GM21717 (cell line): ENCODE measurements around the gene SLC6A8.

Experiments
- ATAC-seq: cut with Tn5 transposase; IDR thresholded peaks from one replicate; pipeline ENCODE4 v1.9.1; 2021; ENCODE audit warnings: mild to moderate bottlenecking, moderate library complexity; ENCODE audit not compliant: unreplicated experiment

Gene SLC6A8

DNA sequence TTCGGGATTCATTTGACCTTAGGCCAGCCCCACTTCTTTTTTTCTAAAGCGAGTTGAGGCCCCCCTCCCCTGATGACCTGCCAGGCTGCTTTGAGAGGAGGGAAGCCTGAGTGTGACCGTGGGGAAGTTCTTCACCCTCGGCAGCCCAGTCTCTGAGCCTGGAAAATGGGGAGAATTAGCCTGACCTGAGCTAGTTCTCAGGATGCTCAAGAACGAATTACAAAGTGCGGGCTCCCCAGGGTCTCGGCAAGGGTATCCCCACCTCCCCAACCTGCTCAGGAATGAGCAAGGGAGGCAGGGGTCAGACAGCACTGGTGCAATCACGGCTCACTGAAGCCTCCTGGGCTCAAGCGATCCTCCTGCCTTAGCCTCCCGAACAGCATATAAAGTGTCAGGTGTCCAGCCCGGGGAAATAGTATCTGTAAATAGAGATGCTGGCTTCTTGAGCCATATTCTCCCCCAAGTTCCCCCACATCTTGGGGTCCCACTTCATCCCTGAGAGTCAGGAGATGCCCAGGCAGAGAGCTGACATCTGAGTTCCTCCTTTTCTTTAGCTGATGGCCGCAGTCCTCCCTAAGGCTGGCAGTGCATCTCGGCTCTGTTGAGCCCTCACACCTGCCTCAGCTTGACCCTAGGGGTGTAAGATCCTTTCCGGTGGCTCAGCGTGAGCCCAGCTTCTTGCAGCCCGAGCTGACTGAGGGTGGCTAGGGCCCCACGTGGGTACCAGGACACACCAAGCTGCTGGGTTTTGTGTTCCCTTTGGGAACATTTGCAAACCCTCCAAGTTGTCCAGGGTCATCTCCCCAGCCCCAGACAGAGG, 39.2 kb upstream of the SLC6A8 start:
- no peak for ATAC-seq

- ATAC-seq = no peak
Observed at GRCh38 chrX:153649178-153649914, 38.4 kb upstream of the SLC6A8 start.

DNA sequence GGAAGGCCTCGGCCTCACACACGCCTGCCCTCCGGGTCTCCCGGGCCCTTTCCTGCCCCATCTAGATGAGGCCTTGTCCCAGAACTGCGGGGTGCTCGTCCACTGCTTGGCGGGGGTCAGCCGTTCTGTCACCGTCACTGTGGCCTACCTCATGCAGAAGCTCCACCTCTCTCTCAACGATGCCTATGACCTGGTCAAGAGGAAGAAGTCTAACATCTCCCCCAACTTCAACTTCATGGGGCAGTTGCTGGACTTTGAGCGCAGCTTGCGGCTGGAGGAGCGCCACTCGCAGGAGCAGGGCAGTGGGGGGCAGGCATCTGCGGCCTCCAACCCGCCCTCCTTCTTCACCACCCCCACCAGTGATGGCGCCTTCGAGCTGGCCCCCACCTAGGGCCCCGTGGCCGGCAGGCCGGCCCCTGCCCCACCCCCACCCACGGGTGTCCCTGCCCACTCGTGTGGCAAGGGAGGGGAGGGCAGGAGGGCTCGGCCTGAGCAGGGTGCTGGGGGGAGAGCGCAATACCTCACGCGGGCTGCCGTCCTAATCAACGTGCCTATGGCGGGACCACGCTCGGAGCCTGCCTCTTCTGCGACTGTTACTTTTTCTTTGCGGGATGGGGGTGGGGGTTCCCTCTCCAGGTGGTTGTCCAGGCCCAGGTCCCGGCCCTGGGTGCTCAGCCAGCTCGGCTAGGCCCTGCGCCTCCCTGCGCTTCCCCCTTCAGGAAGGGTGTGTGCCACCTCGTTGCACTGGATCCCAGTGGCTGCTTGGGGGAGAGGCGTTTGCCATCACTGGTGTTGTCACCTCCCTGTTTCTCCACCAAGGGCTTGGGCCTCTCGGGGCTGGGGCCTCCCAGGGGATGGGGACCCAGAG, 37.6 kb upstream of the SLC6A8 start:
- no peak for ATAC-seq

- ATAC-seq = no peak
Observed at GRCh38 chrX:153650959-153651358, 36.8 kb upstream of the SLC6A8 start.

DNA sequence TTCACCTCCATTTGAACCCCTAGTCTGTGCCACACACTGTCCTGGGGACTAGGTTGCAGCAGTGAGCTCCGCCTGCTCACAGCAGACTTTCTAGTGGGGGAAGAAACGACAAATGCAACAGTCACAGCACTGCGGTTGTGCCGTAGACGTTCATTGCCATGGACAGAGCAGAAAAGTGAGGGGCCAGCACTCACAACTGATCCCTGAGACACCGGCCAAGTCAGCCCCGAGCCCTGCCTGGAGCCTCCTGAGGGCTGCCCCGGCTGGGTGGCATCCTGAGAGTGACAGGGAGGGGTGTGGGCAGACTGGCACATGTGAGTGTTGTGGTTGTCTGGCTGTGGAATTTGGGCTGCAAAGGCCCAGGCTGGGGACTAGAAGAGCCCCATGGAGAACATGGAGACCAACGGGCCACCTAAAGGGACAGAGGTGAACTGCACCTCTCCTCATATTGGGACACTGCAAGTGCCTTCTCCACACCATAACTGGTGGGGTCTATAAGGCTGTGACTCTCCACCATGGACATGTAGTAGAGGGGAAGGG, 36.1 kb upstream of the SLC6A8 start:
- ATAC-seq = no peak

GRCh38 chrX:153653556-153653955, 34.2 kb upstream of the SLC6A8 start:
- no peak for ATAC-seq

DNA sequence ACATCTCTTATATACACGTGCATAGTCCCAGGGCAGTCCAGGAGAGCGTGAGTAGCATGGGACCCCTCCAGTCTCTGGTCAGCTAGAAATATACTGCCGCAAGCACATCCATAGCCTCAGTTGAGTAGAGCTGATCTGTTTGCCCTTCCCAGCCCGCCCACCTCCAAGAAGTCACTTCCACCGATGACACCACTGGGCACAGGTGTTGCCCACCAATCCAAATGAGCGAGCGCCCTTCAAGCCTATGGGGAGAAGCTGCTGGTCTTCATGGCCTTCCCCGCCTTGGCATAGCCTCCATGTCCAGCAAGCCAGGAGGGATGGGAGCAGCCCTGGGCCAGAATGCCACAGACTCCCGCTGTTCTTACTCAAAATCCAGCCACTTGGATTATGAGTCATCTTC, 30.6 kb upstream of the SLC6A8 start:
- no peak for ATAC-seq

- no peak for ATAC-seq
Observed at GRCh38 chrX:153659268-153659667, 28.5 kb upstream of the SLC6A8 start.

GRCh38 chrX:153662266-153662665, 25.5 kb upstream of the SLC6A8 start:
- no peak for ATAC-seq

DNA sequence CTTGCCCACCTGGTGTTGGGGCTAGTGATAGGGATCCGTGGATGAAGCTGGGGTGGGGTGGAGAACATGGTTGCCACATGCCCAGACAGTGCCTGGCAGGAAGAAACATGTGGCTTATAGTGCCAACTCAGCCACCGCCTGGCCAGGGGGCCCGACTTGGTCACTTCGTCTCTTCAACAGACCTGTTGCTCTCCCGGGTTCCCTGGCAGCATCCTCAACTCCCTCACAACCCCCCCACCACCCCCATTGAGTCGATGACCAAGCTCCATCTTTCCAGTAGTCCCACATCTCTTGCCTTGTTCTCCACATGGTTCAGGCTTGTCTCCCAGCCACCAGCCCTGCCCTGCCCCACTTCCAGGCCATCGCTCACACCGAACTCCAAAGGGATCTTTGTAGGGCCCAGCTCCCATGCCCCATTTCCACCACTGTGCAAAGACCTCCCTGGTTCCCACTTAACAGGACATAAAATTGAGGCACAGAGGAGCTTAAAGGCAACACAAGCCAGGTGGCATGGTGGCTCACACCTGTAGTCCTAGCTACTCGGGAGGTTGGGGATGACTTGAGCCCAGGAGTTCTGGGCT, 21.9 kb upstream of the SLC6A8 start:
- no peak for ATAC-seq

- no peak for ATAC-seq
Observed at GRCh38 chrX:153667281-153667955, 20.3 kb upstream of the SLC6A8 start.

DNA sequence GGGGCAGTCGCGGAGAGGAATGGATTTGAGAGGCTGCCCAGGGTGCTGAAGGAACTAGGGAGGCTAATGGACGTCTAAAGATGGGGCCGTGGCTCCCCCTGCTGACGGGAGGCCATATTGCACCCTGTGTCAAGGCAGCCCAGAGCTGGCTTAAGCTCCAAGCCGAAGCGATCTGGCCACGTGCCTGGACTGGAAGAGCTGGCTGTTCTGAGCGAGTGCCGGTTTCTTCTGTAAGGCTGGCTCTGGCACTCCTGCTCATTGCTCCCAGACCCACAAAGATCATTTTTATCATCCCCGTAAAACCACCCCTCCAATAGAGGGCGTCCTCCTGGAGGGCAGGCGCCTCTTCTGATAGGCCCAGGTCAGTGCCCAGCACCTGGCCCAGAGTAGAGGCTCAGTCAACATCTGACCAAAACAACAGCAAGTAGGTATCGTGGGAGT, 19.8 kb upstream of the SLC6A8 start:
- peak; percentile 62 for ATAC-seq

- no peak for ATAC-seq
Observed at GRCh38 chrX:153668423-153669173, 19.1 kb upstream of the SLC6A8 start.

DNA sequence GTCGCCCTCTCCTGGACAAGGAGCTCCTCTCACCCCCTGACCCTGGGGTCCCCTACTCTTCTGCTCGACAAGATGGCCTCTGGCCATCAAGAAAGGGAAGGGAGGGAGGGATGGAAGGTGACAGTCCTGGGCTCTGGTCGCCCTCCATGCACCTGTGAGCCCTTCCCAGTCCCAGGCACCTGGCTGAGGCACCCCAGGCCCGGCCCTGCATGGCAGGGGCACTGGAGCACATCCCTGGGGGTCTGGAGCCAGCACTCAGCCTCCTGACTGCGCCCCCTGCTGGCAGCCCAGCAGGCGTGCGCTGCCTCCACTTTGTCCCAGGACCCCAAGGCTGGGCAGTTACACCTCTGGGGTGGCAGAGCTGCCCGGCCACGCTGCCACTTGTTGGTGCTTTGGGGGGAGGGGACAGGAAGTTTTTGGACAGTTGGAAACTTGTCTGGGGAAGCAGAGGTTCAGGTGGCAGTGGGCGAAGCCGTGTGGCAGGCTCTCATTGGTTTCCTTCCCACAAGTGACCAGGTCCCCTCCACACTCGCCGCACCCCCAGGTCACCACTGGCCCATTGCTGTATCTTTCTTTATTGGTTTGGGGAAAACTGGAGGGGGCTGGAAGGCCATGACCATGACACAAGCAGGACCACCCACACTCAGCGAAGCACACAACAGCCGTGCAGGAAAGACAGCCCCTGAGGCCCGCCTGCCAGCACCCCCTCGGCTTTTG, 18.4 kb upstream of the SLC6A8 start:
- no peak for ATAC-seq

DNA sequence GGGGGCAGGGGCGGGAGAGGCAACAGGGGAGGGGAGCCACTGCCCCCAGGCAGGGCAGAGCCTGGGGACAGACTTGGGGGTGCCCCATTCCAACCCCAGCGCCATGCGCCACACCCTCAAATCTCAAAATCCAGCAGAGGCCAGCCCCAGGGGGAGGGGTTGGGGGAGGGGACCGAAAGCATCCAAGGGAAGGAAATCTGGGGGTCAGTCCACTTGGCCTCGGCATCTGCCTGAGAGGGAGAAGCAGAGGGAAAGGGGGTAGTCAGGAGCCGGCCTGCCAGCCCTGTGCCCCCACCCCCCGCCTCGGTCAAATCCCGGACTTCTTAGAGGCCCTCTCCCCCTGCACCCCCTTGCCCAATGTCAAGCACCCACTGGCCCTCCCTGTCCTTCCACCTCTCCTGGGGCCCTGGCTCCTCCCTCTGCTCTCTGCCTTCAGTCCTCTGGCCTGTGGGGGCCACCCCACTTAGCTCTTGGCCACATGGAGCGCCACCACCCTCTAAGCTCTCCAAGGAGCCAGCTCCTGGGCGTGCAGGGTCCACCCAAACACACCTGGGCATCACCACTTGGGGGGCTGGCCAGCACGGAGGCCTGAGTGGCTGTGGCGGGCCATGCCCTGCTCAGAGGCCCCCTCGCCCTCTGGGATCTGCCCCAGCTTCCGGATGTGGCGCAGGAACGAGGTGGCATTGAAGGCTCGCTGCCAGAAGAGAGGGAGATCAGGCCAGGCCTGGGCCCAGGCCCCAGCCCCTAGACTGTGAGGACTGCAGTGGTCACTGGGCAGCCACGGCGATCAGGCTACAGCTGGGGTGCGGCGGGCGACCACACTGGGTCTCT, 17.6 kb upstream of the SLC6A8 start:
- no peak for ATAC-seq

DNA sequence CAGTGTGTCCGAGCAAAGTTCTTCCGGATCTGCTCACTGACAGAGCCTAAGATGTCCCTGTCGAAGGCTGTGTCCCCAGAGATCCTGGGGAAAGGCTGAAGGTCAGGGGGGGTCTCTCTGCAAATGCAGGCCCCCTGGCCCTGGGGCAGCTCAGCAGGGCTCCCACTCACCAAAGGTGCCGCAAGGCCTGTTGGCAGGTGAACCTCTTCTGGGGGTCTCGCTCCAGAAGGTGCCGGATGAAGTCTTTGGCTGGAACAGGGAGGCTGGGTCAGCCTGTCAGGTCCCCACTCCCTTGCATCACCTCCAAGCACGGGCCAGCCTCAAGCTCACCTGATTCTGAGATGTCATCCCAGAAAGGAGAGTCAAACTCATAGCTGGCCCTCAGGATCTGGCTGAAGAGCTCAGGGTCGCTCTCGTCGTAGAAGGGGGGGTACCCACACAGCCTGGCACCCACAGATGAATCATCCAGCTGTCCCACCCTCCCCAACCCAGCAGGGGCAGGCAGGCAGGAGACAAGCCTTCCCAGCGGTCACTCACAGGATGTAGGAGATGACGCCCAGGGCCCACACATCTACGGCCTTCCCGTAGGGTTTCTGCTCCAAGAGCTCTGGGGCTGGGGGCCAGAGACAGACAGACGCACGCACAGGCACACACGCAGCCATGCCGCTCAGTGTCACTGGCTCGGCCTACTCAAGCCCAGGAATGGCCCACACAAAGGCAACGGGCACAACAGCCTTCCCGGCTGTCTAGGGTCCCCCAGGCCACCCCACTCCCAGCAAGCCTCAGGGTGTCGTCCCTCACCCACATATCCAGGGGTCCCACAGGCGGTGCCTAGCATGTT, 16.8 kb upstream of the SLC6A8 start:
- ATAC-seq = no peak
